H9 (cell line): Measurements from ENCODE around the gene CREB5. TPM values are rescaled to one million over a fixed set of nuclear protein-coding genes. Genes with fewer than 3 reads are reported as not detected.

Source experiments
- DNase-seq: peaks from one replicate; pipeline ENCODE4 v3.0.0-alpha.2; 2017
- H2AFZ ChIP-seq: one replicate; pipeline ENCODE4 v1.6.1; 2013; ENCODE audit warnings: mild to moderate bottlenecking, low read length, control low read depth, moderate library complexity
- H2AK5ac ChIP-seq: 2 replicates; pipeline ENCODE4 v1.6.1; 2013; ENCODE audit warnings: low read length, control low read depth, mixed read lengths; ENCODE audit not compliant: insufficient read length
- H2BK120ac ChIP-seq: one replicate; pipeline ENCODE4 v1.6.1; 2013; ENCODE audit warnings: low read depth, mild to moderate bottlenecking, low read length, control low read depth, inconsistent platforms; ENCODE audit not compliant: poor library complexity, severe bottlenecking
- H2BK12ac ChIP-seq: 2 replicates; pipeline ENCODE4 v1.6.1; 2013; ENCODE audit warnings: low read length, control low read depth, mixed read lengths, low read depth; ENCODE audit not compliant: insufficient read length
- H2BK15ac ChIP-seq: 2 replicates; pipeline ENCODE4 v1.6.1; 2013; ENCODE audit warnings: low read depth, low read length, control low read depth
- H2BK20ac ChIP-seq: one replicate; pipeline ENCODE4 v1.6.1; 2013; ENCODE audit warnings: low read depth, mild to moderate bottlenecking, low read length, control low read depth, inconsistent platforms; ENCODE audit not compliant: poor library complexity, severe bottlenecking
- H2BK5ac ChIP-seq: 2 replicates; pipeline ENCODE4 v1.6.1; 2013; ENCODE audit warnings: low read length, control low read depth, mixed read lengths; ENCODE audit not compliant: insufficient read length
- H3K14ac ChIP-seq: 2 replicates; pipeline ENCODE4 v1.6.1; 2013; ENCODE audit warnings: low read length, control low read depth; ENCODE audit not compliant: insufficient read depth
- H3K18ac ChIP-seq: 2 replicates; pipeline ENCODE4 v1.6.1; 2013; ENCODE audit warnings: low read depth, mild to moderate bottlenecking, mixed read lengths, low read length, control low read depth; ENCODE audit not compliant: insufficient read length
- H3K23ac ChIP-seq: 2 replicates; pipeline ENCODE4 v1.6.1; 2013; ENCODE audit warnings: low read length, control low read depth, mixed read lengths, low read depth; ENCODE audit not compliant: insufficient read length
- H3K23me2 ChIP-seq: 2 replicates; pipeline ENCODE4 v1.6.1; 2013; ENCODE audit warnings: low read depth, mild to moderate bottlenecking, mixed read lengths, low read length, control low read depth; ENCODE audit not compliant: insufficient read length, poor library complexity, severe bottlenecking
- H3K27ac ChIP-seq: 2 replicates; pipeline ENCODE4 v1.5.1; 2013; ENCODE audit warnings: low read length, control low read depth, mixed read lengths, low read depth; ENCODE audit not compliant: insufficient read length
- H3K27me3 ChIP-seq: 2 replicates; pipeline ENCODE4 v1.6.1; 2013; ENCODE audit warnings: low read length, control low read depth, inconsistent platforms; ENCODE audit not compliant: insufficient read depth
- H3K4ac ChIP-seq: 2 replicates; pipeline ENCODE4 v1.6.1; 2013; ENCODE audit warnings: low read depth, mild to moderate bottlenecking, control low read depth, inconsistent platforms, low read length, moderate library complexity
- H3K4me1 ChIP-seq: 2 replicates; pipeline ENCODE4 v1.6.1; 2013; ENCODE audit warnings: low read length, control low read depth, inconsistent platforms; ENCODE audit not compliant: insufficient read depth
- H3K4me2 ChIP-seq: 2 replicates; pipeline ENCODE4 v1.6.1; 2013; ENCODE audit warnings: low read length, control low read depth, mixed read lengths; ENCODE audit not compliant: insufficient read length, insufficient read depth
- H3K56ac ChIP-seq: 2 replicates; pipeline ENCODE4 v1.6.1; 2013; ENCODE audit warnings: low read depth, mild to moderate bottlenecking, mixed read lengths, low read length, control low read depth; ENCODE audit not compliant: insufficient read length
- H3K79me1 ChIP-seq: 2 replicates; pipeline ENCODE4 v1.6.1; 2013; ENCODE audit warnings: low read depth, mild to moderate bottlenecking, moderate library complexity, low read length, control low read depth, inconsistent platforms; ENCODE audit not compliant: insufficient read depth, poor library complexity, severe bottlenecking
- H3K79me2 ChIP-seq: 2 replicates; pipeline ENCODE4 v1.6.1; 2013; ENCODE audit warnings: low read length, control low read depth, inconsistent platforms; ENCODE audit not compliant: insufficient read depth
- H3K9ac ChIP-seq: 2 replicates; pipeline ENCODE4 v1.6.1; 2013; ENCODE audit warnings: low read length, control low read depth, mixed read lengths; ENCODE audit not compliant: insufficient read length; ENCODE audit errors: extremely low read depth
- H3K9me3 ChIP-seq: one replicate; pipeline ENCODE4 v1.6.1; 2013; ENCODE audit warnings: low read depth, low read length, inconsistent platforms; ENCODE audit not compliant: control insufficient read depth
- H3T11ph ChIP-seq: one replicate; pipeline ENCODE4 v1.6.1; 2013; ENCODE audit warnings: mild to moderate bottlenecking, low read length, control low read depth, inconsistent platforms
- H4K20me1 ChIP-seq: one replicate; pipeline ENCODE4 v1.6.1; 2013; ENCODE audit not compliant: control insufficient read depth, insufficient read length, insufficient read depth
- H4K5ac ChIP-seq: 2 replicates; pipeline ENCODE4 v1.6.1; 2013; ENCODE audit warnings: low read depth, mild to moderate bottlenecking, mixed read lengths, low read length, control low read depth; ENCODE audit not compliant: insufficient read length
- H4K8ac ChIP-seq: replicated peaks from 2 replicates; pipeline ENCODE4 v1.6.1; 2013; ENCODE audit warnings: low read length, control low read depth, mixed read lengths, low read depth; ENCODE audit not compliant: insufficient read length
- H4K91ac ChIP-seq: 2 replicates; pipeline ENCODE4 v1.6.1; 2013; ENCODE audit warnings: low read depth, mild to moderate bottlenecking, moderate library complexity, mixed read lengths, low read length, control low read depth; ENCODE audit not compliant: insufficient read length
- H3K27ac Mint-ChIP-seq, 3 experiments: 2 replicates in 2 of 3; 3 replicates in 1 of 3; pipeline ENCODE4 v1.8.0; 2020 to 2021; ENCODE audit warnings: mixed read lengths in 3 of 3, mild to moderate bottlenecking in 1 of 3, moderate library complexity in 1 of 3
- H3K27me3 Mint-ChIP-seq: 2 replicates; pipeline ENCODE4 v1.8.0; 2021; ENCODE audit warnings: low read depth, mild to moderate bottlenecking, moderate library complexity, mixed read lengths
- H3K36me3 Mint-ChIP-seq, 3 experiments: 2 replicates in 2 of 3; 3 replicates in 1 of 3; pipeline ENCODE4 v1.8.0; 2020 to 2021; ENCODE audit warnings: low read depth in 3 of 3, mixed read lengths in 3 of 3; ENCODE audit not compliant: insufficient read depth in 1 of 3
- H3K4me1 Mint-ChIP-seq, 2 experiments: 2 replicates each; pipeline ENCODE4 v1.8.0; 2020; ENCODE audit warnings: mixed read lengths in 2 of 2
- H3K4me3 Mint-ChIP-seq, 2 experiments: 2 replicates in 1 of 2; 3 replicates in 1 of 2; pipeline ENCODE4 v1.8.0; 2020 to 2021; ENCODE audit warnings: mild to moderate bottlenecking in 2 of 2, mixed read lengths in 2 of 2, moderate library complexity in 1 of 2
- H3K9me3 Mint-ChIP-seq, 2 experiments: 2 replicates in 1 of 2; 3 replicates in 1 of 2; pipeline ENCODE4 v1.8.0; 2020; ENCODE audit warnings: mild to moderate bottlenecking in 2 of 2, mixed read lengths in 2 of 2, moderate library complexity in 1 of 2
- CTCF ChIP-seq: fragments of 200-600 bp; sonication (generic); conservative IDR thresholded peaks from 3 replicates; pipeline ENCODE4 v1.8.0; 2021; ENCODE audit warnings: antibody characterized with exemption, mild to moderate bottlenecking
- WGBS: extraction: QIAGEN DNeasy Blood & Tissue Kit; methylation state at CpG from one replicate; pipeline ENCODE4 v1.1.7; 2013; ENCODE audit warnings: missing lambda C conversion rate, low lambda C conversion rate, mixed read lengths; ENCODE audit not compliant: insufficient read length; ENCODE audit errors: extremely low coverage; 5-methylcytosine and 5-hydroxymethylcytosine counted together
- total RNA-seq: library from RNA; stranded (reverse); gene quantifications from 2 replicates; pipeline ENCODE4 v1.2.1, GENCODE V29; 2021

CREB5 gene
- total RNA-seq, 1 experiment from 2014 or later = 4.0 TPM

GRCh38 chr7:28865601-28866144, 453.4 kb downstream of the CREB5 start:
- Histone ChIP-seq H3K56ac (no peak overlapping the region), H3K23ac (no peak overlapping the region)
- no CpG with 5 or more reads among the region's 6 CpGs for WGBS

More at GRCh38 chr7:28865601-28866144, 453.4 kb downstream of the CREB5 start:
- H3K9me3 ChIP-seq = no peaks in the 10 kb centered on the region
- Mint-ChIP-seq H3K4me1 (peaks cover 14 to 18% of the 10 kb centered on the region in 2 experiments), H3K36me3 (no peaks in the 10 kb centered on the region), H3K9me3 (no peaks in the 10 kb centered on the region), H3K4me3 (no peak overlapping the region), H3K27ac (no peak overlapping the region; a peak in 1 of 7 replicates), H3K27me3 (no peaks in the 10 kb centered on the region; the same call in none of the 2 replicates)
- no peak overlapping the region for H2BK15ac ChIP-seq
- no peak overlapping the region for H2BK120ac ChIP-seq
- H2AFZ ChIP-seq = no peak overlapping the region
- TF ChIP-seq CTCF = no peak
- H3K4ac ChIP-seq = no peak overlapping the region
- no peaks in the 10 kb centered on the region for H4K20me1 ChIP-seq
- no peak overlapping the region for H4K8ac ChIP-seq
- no peak overlapping the region for H3T11ph ChIP-seq
- no peak overlapping the region for H2AK5ac ChIP-seq
- no peaks in the 10 kb centered on the region for H3K23me2 ChIP-seq
- H2BK12ac ChIP-seq = no peak overlapping the region
- no peak overlapping the region for H3K4me2 ChIP-seq
- no peak overlapping the region for H3K14ac ChIP-seq
- H3K27ac ChIP-seq = no peak overlapping the region
- H3K18ac ChIP-seq = no peak overlapping the region
- DNase-seq = no peak
- no peak overlapping the region for H4K5ac ChIP-seq
- H3K4me1 ChIP-seq = peaks cover 3% of the 10 kb centered on the region; the same call in 1 of the 2 replicates
- no peaks in the 10 kb centered on the region for H3K27me3 ChIP-seq
- no peaks in the 10 kb centered on the region for H3K79me2 ChIP-seq
- H4K91ac ChIP-seq = no peak overlapping the region
- no peak overlapping the region for H2BK5ac ChIP-seq
- no peak overlapping the region for H2BK20ac ChIP-seq
- H3K79me1 ChIP-seq = no peaks in the 10 kb centered on the region
- no peak overlapping the region for H3K9ac ChIP-seq
